GM23248 (cell line): ENCODE measurements around the gene SUN2. TPM values are rescaled to one million over a fixed set of nuclear protein-coding genes. Genes with fewer than 3 reads are reported as not detected.

Experiments used
- DNase-seq: peaks from one replicate; pipeline ENCODE4 v3.0.0-alpha.2; 2015
- H2AFZ ChIP-seq: fragments of 200-600 bp; sonication (generic); 2 replicates; pipeline ENCODE4 v1.6.1; 2016; ENCODE audit warnings: antibody characterized with exemption
- H3F3A ChIP-seq: fragments of 200-600 bp; sonication (generic); 2 replicates; pipeline ENCODE4 v1.6.1; 2016; ENCODE audit warnings: mild to moderate bottlenecking, antibody characterized with exemption, mixed run types; ENCODE audit not compliant: insufficient read depth
- H3K27ac ChIP-seq: fragments of 200-600 bp; sonication (generic); 2 replicates; pipeline ENCODE4 v1.5.1; 2016; ENCODE audit warnings: mild to moderate bottlenecking
- H3K27me3 ChIP-seq: fragments of 200-600 bp; sonication (generic); replicated peaks from 2 replicates; pipeline ENCODE4 v1.6.1; 2016; ENCODE audit warnings: mild to moderate bottlenecking; ENCODE audit not compliant: insufficient read depth
- H3K36me3 ChIP-seq: fragments of 200-600 bp; sonication (generic); 2 replicates; pipeline ENCODE4 v1.6.1; 2016; ENCODE audit warnings: low read depth, mild to moderate bottlenecking
- H3K4me1 ChIP-seq: fragments of 200-600 bp; sonication (generic); 2 replicates; pipeline ENCODE4 v1.6.1; 2016; ENCODE audit warnings: mild to moderate bottlenecking; ENCODE audit not compliant: insufficient read depth
- H3K4me2 ChIP-seq: fragments of 200-600 bp; sonication (generic); one replicate; pipeline ENCODE4 v1.6.1; 2016; ENCODE audit warnings: mild to moderate bottlenecking; ENCODE audit not compliant: unreplicated experiment
- H3K4me3 ChIP-seq: fragments of 200-600 bp; sonication (generic); 2 replicates; pipeline ENCODE4 v1.5.1; 2016; ENCODE audit warnings: mild to moderate bottlenecking
- H3K79me2 ChIP-seq: fragments of 200-600 bp; sonication (generic); 2 replicates; pipeline ENCODE4 v1.6.1; 2016; ENCODE audit warnings: mild to moderate bottlenecking; ENCODE audit not compliant: insufficient read depth
- H3K9ac ChIP-seq: fragments of 200-600 bp; sonication (generic); 2 replicates; pipeline ENCODE4 v1.6.1; 2016; ENCODE audit warnings: mild to moderate bottlenecking
- H3K9me2 ChIP-seq: fragments of 200-600 bp; sonication (generic); 2 replicates; pipeline ENCODE4 v1.6.1; 2016; ENCODE audit warnings: mixed run types, mild to moderate bottlenecking, moderate library complexity; ENCODE audit not compliant: insufficient read depth
- H3K9me3 ChIP-seq: fragments of 200-600 bp; sonication (generic); one replicate; pipeline ENCODE4 v1.6.1; 2017; ENCODE audit warnings: low read depth
- H4K20me1 ChIP-seq: fragments of 200-600 bp; sonication (generic); 2 replicates; pipeline ENCODE4 v1.6.0; 2016; ENCODE audit not compliant: insufficient read depth
- EZH2 ChIP-seq: fragments of 200-600 bp; sonication (generic); IDR thresholded peaks from 2 replicates; pipeline ENCODE4 v1.6.1; 2018; ENCODE audit warnings: antibody characterized with exemption, mild to moderate bottlenecking; ENCODE audit not compliant: insufficient read depth, poor library complexity, severe bottlenecking
- EZH2phosphoT487 ChIP-seq: fragments of 200-600 bp; sonication (generic); IDR thresholded peaks from 2 replicates; pipeline ENCODE4 v1.6.1; 2018; ENCODE audit warnings: antibody characterized with exemption, moderate library complexity, mild to moderate bottlenecking, low read depth; ENCODE audit not compliant: insufficient read depth
- WGBS, 2 experiments: methylation state at CpG; one replicate each; pipeline ENCODE4 v1.1.6; 2015 to 2017; ENCODE audit warnings: low lambda C conversion rate in 2 of 2, low coverage in 1 of 2; ENCODE audit errors: missing lambda C conversion rate in 2 of 2; 5-methylcytosine and 5-hydroxymethylcytosine counted together
- in situ Hi-C: fragments of 300-500 bp; cut with MboI; formaldehyde crosslinking; loops from 2 replicates; pipeline ENCODE4 v1.15.0; 2020
- polyA plus RNA-seq: library from polyadenylated mRNA; unstranded; fragments of >200 nt; fragmentation: Nextera tagmentation; extraction: Ambion mirVana; gene quantifications from 2 replicates; pipeline ENCODE4 v1.2.1, GENCODE V29; 2016
- total RNA-seq: library from RNA; depleted of rRNA; stranded (reverse); fragments of >200 nt; shearing (Covaris generic); gene quantifications from 2 replicates; pipeline ENCODE4 v1.2.3, GENCODE V29; 2014

The SUN2 gene
- total and polyA plus RNA-seq, 2 experiments from 2014 or later: 47.9 to 146 TPM

- TF ChIP-seq EZH2: no peak
- TF ChIP-seq EZH2phosphoT487: no peak
- no peak overlapping the region for H3K4me2 ChIP-seq
- H3K27ac ChIP-seq: no peak overlapping the region
- peaks cover 16% of the 10 kb centered on the region; the same call in 1 of the 2 replicates for H3K36me3 ChIP-seq
- H3K79me2 ChIP-seq: no peaks in the 10 kb centered on the region
- 96 to 97% methylated on average over 18 of the region's 18 CpGs for WGBS, 2 experiments
- peaks cover 9% of the 10 kb centered on the region; the same call in 1 of the 2 replicates for H3F3A ChIP-seq
- H3K9me3 ChIP-seq: no peaks in the 10 kb centered on the region
- no peak for DNase-seq
- in situ Hi-C loops: no loop called here
- H3K27me3 ChIP-seq: no peaks in the 10 kb centered on the region
- no peak overlapping the region for H2AFZ ChIP-seq
- H3K9ac ChIP-seq: no peak overlapping the region
- H4K20me1 ChIP-seq: no peaks in the 10 kb centered on the region
- no peak overlapping the region for H3K4me3 ChIP-seq
- H3K9me2 ChIP-seq: no peaks in the 10 kb centered on the region
- H3K4me1 ChIP-seq: no peaks in the 10 kb centered on the region
Observed at GRCh38 chr22:38728871-38729796, 26.7 kb downstream of the SUN2 start.

- Histone ChIP-seq H3K9me3 (no peaks in the 10 kb centered on the region), H3K9ac (no peak overlapping the region), H2AFZ (no peak overlapping the region), H4K20me1 (no peaks in the 10 kb centered on the region), H3K27ac (no peak overlapping the region), H3F3A (no peaks in the 10 kb centered on the region), H3K4me1 (no peaks in the 10 kb centered on the region), H3K79me2 (peaks cover under 1% of the 10 kb centered on the region; the same call in 1 of the 2 replicates), H3K4me3 (no peak overlapping the region), H3K36me3 (peaks cover 23% of the 10 kb centered on the region), H3K9me2 (no peaks in the 10 kb centered on the region), H3K27me3 (no peaks in the 10 kb centered on the region), H3K4me2 (no peak overlapping the region)
- TF ChIP-seq EZH2 (no peak), EZH2phosphoT487 (no peak)
- WGBS, 2 experiments: 93 to 94% methylated on average over 15 of the region's 15 CpGs
- no peak for DNase-seq
- in situ Hi-C loops: no loop called here
Observed at GRCh38 chr22:38727530-38728451, 28.0 kb downstream of the SUN2 start.

- Histone ChIP-seq H3K27me3 (no peaks in the 10 kb centered on the region), H3K36me3 (peaks cover 30% of the 10 kb centered on the region), H3K9me3 (no peaks in the 10 kb centered on the region), H2AFZ (no peak overlapping the region), H3K9ac (no peak overlapping the region), H3K79me2 (peaks cover 7% of the 10 kb centered on the region; the same call in 1 of the 2 replicates), H3K9me2 (no peaks in the 10 kb centered on the region), H4K20me1 (no peaks in the 10 kb centered on the region), H3K4me2 (no peak overlapping the region), H3F3A (no peaks in the 10 kb centered on the region), H3K27ac (no peak overlapping the region), H3K4me3 (no peak overlapping the region), H3K4me1 (no peaks in the 10 kb centered on the region)
- TF ChIP-seq EZH2phosphoT487 (no peak), EZH2 (no peak)
- 96 to 97% methylated on average over 12 of the region's 12 CpGs for WGBS, 2 experiments
- in situ Hi-C loops: no loop called here
- DNase-seq: no peak
Observed at GRCh38 chr22:38727123-38727522, 28.7 kb downstream of the SUN2 start.

DNA sequence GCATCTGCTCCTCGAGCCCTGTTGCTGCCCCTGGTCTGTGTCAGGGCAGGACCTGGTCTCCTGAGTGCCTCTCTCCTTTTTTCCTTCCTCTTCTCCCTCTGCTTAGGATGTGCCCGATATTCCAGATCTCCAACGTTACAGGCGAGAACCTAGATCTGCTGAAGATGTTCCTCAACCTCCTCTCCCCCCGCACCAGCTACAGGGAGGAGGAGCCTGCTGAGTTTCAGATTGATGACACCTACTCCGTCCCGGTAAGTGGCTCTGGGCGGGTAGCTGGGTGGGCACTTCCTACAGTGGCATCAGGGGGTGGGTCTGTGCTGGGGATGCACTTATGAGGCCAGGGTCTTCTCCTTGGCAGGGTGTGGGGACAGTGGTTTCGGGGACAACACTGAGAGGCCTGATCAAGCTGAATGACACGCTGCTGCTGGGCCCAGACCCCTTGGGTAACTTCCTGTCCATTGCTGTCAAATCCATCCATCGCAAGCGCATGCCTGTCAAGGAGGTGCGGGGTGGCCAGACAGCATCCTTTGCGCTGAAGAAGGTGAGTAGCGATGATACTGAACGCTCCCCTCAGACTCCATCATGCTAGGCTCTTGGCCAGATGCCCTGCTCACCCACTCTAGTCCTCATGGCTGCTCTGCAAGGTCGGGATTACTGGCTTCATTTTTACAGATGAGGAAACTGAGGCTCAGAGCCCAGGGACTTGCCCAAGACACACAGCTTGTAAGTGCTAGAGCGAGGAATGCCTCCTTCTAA is 29.7 kb downstream of the SUN2 start:
- no peak overlapping the region for H3K4me2 ChIP-seq
- H4K20me1 ChIP-seq: no peaks in the 10 kb centered on the region
- H3K27me3 ChIP-seq: no peaks in the 10 kb centered on the region
- no peak for DNase-seq
- no peaks in the 10 kb centered on the region for H3K9me2 ChIP-seq
- no peak overlapping the region for H2AFZ ChIP-seq
- 94 to 98% methylated on average over 18 of the region's 18 CpGs for WGBS, 2 experiments
- peaks cover 32% of the 10 kb centered on the region for H3K36me3 ChIP-seq
- no peaks in the 10 kb centered on the region for H3K4me1 ChIP-seq
- H3K4me3 ChIP-seq: no peak overlapping the region
- no peak overlapping the region for H3K27ac ChIP-seq
- no peaks in the 10 kb centered on the region for H3F3A ChIP-seq
- in situ Hi-C loops: no loop called here
- no peaks in the 10 kb centered on the region for H3K9me3 ChIP-seq
- no peak overlapping the region for H3K9ac ChIP-seq
- peaks cover 16% of the 10 kb centered on the region for H3K79me2 ChIP-seq
- no peak for TF ChIP-seq EZH2
